ENCODE data around the gene CAMK4.

Gene CAMK4

DNA sequence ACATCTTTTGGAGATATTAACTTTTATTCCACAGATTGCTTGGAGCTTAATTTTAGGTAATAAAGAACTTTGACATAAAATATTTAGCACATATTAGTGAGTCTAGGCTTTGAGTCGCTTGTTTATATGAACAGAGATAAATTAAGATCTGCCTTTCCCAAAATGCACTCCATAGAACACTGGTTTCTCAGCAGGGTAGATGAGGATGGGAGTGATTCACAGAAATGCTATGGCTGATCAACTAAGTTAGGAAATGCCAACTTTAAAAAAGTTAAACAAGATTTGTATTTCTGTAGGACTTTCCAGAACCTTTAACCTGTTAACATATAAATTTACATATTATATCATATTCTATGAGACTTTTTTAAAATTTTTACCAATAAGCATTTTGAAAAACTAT, 222.9 kb downstream of the CAMK4 start:
- FAIRE-seq = no peak

DNA sequence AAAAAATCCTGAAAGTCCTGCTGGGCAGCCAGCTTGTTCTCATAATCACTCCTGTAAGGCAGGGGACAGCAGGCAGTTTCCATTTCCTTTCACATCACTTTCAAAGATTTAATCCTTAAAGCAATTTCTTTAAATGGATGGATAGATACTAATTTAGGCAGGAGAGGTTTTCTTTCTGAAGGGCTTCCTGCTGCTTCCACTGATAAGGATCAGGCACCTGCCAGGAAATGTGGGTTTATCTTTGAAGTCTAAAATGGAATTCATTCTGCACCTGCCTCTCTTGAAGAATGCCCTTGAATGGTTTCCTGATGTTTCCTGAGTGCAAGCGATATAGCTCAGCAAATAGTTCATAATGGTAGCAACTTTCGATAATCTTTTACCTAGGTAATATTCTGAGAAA, 223.6 kb downstream of the CAMK4 start:
- no peak for FAIRE-seq

DNA sequence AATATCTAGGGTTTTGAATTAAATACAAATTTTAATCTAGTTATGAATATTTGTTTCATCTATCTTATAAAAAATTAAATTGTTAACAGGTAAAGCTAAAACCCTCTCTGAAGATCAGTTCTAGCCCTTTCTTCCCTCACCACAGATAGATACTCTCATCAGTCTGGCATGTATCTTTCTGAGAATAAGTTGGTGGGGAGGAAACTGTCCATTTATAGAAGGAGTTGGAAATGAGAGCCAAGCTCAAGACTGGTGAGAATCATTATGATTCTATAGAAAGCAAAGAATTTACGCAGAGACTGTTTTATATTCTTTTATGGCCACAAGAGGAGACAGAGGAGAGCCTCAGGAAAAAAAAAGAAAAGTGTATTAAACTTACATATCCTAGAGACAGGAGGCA, 229.1 kb downstream of the CAMK4 start:
- no peak for FAIRE-seq

DNA sequence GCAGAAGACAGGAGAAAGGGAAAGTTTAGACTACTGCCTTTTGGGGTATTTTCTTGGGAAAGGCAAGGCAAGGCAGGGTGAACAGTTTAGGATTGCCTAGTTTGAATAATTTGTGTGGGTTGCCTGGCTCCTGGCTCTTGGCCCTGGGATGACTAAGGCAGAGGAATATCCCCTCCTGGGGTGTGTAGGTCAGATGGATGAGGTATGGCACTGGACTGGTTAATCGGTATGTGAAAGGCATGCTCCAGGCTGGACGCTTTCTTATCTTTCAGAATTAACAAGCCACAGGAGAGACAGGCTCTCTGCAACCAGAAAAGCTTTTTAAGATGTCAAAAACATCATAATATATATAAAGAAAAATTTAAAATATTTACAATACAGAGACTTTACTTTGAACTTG, 229.6 kb downstream of the CAMK4 start:
- no peak for FAIRE-seq

DNA sequence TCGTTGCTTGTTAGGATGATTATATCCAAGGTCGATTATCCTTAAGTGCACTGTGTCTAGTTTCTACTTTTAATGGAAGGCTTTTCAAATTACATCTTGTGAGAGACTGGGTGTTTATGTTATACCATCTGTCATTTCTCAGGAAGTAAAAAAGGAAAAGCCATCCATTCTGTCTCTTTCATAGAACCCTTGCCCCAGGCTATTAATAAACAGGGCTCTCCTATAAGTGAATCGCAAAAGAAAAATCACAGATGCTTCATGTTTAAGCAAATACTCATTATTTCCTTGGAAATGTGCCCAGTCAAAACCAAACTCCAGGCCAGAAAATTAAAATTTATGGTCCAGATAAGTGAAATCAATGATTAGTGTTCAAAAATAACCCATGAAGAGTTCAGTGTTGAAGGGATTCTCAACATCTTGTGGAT, 230.0 kb downstream of the CAMK4 start:
- peak; percentile 47 for FAIRE-seq

DNA sequence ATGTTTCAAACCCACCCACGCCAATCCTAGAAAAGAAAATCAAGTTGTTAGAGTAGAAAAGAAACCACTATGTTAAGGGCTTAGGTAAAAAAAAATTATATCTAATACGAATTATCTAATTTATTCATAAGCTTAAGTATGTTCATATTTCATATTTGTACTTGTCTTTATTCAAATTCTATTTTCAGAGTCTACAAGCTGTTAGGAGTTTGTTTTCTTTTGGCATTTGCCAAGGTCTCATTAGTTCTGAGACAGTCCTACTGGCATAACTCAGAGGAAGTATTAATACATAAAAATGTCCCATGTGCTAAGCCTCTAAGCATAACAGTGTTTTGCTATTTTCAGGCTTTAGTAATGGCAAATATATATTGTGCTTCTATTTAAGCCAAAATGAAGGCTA, 230.6 kb downstream of the CAMK4 start:
- FAIRE-seq = no peak

DNA sequence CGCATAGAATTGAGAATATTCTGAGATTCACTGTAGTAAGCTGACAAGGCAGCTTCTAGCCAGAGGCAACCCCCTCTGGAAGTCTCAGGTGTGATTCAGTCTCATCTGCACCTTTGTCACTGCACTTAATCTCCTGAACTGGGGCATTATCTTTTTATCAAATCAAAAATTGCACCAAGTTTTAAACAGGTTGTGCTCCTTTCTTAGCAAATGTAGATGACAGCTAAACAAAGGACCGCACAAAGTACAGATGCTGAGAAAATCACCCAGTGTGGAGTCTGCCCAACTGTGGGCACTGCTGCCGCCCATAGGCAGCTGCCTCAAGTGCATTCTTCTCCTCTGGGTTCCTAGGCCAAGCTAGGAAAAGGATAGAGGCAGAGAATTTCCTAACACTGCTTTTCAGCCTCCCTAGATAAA, 237.1 kb downstream of the CAMK4 start:
- FAIRE-seq = no peak

DNA sequence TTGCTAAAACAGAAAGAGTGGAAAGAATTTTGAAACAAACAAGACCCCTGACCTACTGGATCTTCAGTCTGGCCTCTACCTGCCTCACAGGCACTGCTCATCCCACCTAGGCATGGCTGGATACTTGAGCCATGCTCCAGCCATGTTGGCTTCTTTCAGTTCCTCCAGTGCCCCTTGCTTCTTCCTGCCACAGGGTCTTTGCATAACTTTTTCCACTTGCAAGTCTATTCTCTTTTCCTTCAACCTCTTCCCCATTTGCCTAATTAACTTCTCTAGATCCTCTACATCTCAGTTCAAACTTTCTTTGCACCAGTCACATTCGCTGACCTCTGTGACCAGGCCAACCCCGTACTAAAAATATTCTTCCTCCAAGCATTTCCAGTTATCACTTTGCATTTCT, 237.8 kb downstream of the CAMK4 start:
- no peak for FAIRE-seq

DNA sequence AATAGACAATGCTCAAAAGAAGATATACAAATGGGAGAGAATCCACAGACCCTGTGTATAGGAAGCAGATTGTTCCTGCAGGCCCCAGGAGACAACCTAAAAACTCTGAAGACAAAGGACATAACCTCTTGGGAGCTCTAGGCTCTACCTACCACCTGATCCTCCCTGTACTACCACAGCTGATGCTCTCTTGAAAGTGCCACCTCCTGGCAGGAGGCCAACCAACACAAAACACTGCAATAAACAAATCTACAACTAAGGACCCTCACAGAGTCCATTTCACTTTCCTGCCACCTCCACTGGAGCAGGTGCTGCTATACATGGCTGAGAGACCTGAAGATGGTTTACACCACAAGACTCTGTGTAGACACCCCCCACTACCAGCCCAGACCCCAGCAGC, 239.1 kb downstream of the CAMK4 start:
- FAIRE-seq = no peak

DNA sequence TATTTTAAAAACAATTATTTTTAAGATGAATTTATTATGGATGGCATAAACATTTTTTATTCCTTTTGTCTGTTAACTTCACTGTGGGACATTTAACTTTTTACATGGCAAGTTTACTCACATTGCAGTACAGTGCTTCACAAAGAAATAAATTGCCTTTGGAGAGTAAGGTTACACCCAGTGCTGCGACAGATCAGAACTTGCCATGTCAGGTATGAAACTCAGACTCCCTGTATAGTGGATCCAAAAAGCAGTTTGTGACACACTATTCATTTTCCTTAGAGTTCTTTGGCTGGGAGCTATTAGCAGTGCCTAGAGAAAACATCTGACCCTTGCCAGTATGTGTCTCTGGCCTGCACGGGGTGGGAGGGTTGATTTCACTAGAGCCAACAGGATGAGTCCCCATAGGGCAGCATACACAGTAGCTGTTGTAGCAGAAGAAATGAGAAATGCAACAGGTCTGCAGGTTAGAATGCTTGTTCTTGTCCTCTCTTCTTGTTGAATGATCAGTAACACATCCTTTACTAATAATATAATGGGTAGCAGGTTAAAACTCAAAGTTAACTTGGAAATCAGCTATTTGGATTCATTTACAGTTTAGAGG, 245.2 kb downstream of the CAMK4 start:
- no peak for FAIRE-seq

DNA sequence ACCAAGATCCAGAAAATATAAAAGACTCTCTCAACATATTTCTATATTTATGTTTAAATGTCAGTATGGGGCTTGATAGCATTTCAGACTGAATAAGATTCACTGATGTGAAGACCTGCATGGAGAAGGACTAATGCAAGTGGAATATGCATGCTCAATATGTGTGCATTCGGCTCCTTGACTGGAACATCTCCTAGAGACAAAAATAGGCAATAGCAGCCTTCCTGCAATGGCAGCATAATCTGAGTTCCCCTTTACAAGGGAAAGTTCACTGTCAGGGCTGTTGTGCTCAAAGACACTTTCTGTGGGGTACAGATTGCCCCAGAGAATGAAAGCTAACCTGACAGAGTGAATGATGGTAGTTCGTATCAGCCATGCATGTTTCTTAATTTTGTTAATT, 245.7 kb downstream of the CAMK4 start:
- FAIRE-seq = no peak

DNA sequence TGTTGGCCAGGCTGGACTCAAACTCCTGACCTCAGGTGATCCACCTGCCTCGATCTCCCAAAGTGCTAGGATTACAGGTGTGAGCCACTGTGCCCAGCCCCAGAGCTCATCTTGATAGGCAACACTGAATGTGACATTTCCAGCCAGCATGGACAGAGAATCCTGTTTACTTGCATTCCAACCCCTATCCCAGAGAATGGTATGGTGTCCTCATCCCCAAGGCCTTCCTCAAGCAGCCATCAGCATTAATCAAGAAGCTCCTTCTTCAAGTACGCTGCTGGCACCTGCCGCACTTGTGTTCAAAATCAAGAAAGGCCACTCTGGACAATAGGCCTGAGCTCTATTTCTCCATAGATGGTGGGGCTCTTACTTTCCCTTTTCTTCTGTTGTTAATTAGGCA, 247.9 kb downstream of the CAMK4 start:
- FAIRE-seq = no peak

DNA sequence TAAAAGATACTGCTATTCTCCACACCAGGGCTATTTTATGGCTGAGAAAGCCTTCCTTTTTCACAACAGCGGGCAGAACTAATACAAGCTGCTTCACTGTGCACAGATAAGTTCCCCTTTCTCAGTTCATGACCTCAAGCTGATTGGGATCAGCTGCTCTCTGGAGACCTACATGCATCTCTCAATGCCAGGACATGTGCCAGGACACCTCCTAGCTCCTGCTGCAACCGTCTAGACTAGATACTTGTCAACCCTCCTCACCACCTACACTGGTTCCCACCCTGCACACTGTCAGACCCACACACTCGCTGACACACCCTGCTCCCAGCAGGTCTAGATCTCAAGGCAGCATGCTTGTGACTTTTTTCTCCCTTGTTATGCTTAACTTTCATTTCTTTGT, 248.4 kb downstream of the CAMK4 start:
- no peak for FAIRE-seq

DNA sequence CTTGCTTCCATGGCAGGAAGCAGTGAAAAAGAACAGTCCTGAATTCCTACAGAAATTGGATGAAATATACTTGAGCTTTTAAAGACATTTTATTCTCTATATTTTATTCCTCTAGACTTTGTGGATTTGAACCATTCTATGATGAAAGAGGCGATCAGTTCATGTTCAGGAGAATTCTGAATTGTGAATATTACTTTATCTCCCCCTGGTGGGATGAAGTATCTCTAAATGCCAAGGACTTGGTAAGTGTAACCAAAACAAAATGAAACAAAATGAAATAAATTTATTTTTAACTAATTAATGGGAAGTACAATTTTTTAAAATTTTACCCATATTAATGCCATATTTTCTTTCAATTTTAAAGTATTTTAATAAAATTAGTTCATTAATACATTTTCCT, 254.1 kb downstream of the CAMK4 start:
- no peak for FAIRE-seq

DNA sequence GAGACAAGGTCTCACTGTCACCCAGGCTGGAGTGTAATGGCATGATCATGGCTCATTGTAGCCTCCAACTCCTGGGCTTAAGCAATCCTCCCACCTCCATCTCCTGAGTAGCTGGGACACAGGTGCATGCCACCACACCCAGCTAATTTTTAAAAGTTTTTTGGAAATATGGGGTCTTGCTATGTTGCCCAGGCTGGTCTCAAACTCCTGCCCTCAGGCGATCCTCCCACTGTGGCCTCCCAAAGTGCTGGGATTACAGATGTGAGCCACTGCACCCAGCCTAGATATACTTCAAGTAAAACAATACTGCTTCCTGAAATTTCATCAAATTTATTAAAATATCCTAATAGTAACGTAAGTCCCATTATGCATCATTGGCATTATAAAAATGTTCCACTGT, 254.7 kb downstream of the CAMK4 start:
- FAIRE-seq = no peak

DNA sequence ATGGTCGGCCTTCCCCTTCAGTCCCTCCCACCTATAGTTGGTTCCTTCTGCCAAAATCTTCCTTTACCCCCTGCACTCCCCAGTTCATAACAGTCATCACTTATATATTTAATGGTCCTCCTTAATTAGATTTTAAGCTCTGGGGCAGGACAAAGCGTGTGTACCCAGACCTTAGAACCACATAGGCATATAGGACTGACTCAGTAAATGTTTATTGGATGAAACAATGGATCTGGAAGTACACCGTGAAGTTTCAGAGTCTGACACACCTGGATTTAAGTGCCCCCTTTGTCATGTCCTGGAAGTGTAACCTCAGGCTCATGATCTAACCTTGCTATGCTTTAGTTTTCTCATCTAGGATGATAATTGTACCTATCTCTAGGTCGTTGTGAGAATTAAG, 256.2 kb downstream of the CAMK4 start:
- no peak for FAIRE-seq

DNA sequence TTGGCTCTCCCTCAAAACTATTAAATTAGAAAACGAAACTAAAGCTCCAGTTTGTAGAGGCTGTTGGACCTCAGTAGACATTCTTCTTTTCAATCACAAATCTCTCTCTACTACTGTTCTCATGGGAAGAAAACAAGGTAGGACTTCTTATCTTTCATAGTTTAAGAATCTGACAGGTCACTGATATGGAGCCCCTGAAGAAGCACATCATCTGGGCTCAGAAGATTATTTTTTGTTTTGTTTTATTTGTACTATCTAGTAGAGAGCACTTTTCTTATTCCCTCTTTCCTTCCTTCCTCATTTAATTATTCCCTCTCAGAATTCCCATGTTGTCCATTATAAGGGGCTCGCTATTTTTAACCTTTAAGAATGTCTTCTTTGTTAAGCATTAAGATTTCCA, 261.9 kb downstream of the CAMK4 start:
- no peak for FAIRE-seq

DNA sequence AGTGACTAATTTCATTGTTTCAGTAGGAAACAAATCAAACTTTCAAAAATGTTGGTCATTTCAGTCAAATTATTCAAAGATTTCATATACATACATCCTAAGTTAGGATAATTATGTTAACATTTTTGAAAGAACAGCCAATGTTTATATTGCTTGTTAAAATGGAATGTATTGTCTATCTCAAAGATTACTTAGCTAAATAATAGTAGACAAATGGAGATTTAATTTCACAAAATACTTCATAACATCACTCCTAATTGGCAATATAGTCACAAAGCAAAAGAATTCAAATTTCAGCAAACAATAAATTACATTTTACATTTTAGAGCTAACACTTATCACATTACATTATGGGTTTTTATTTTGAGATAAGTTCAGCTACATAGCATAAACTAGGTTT, 262.7 kb downstream of the CAMK4 start:
- peak; percentile 41 for FAIRE-seq

DNA sequence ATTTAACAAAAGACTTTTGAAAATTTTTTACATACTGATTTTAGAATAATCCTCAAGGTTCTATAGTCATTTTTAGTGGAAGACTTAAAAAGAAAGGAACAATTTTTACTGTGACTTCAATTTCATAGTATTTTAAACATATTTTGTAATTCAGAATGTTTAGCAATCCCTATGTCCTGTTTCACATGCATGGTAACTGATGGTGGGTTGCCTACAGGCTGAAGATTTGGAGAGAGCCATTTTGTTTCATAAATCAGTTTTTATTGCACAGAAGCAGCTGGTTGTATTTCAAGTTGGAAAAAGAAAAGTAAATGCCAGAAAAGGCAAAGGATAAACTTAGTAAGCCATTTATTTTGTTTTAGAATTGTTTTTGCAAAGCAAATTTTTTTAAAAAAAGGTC, 264.2 kb downstream of the CAMK4 start:
- peak; percentile 75 for FAIRE-seq

DNA sequence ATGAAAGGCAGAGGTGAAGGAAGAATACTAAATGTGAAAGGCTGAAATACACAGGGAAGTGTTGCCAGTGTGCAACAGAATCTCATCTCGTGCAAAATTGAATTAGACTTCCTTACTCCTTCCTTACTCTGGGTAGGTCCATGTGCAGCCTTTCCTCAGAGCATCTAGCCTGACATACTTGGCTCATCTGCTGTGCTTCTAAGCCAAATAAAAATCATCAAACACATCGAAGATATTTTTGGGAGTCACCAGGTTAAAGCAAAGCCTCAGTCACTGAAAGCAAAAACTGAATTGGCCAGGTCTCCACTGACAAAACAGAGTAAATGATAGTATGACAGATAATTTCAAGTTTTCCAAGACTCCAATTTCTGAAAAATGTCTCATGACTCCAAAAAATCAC, 268.8 kb downstream of the CAMK4 start:
- FAIRE-seq = no peak

DNA sequence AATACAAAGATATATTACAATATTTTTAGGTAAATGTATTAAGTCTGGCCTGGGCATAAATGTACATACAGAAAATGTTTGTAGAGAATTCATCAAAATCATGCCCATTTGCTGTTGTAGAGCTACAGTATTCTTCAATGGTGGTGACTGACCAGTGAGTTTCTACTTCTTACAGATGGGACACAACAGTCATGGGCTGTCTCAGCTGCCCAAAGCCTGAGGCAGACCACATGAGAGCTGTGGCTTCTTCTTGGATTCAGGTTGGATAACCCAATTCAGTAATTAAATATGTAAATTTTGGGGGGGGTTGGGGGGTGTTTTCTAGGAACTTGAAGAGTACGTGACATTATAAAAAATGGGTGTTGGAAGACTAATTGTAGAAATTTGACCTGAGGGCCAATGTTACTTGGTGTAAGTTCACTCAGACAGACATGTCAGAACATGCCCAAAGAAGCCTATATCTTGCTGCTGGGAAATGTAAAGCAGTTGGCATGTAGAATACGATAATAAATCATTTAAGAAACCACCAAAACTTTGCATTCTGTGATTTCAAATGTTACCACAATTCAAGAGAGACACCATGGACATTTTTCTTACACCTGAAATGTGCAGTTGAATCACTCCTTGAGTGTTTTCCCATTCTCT, 270.3 kb downstream of the CAMK4 start:
- FAIRE-seq = no peak

DNA sequence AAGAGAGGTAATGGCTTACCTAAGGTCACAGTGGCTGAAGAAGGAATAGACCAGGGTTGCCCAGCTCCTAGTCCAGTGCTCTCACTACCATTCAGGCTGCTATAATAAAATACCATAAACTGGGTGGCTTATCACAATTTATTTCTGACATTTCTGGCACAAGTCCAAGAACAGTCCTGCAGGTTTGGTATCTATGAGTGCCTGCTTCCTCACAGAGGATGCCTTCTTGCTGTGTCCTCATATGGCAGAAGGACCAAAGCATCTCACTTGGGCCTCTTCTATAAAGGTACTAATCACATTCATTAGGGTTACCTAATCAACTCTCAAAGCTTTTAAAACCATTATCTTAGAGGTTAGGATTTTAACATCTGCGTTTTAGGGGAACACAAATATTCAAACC, 271.0 kb downstream of the CAMK4 start:
- no peak for FAIRE-seq

DNA sequence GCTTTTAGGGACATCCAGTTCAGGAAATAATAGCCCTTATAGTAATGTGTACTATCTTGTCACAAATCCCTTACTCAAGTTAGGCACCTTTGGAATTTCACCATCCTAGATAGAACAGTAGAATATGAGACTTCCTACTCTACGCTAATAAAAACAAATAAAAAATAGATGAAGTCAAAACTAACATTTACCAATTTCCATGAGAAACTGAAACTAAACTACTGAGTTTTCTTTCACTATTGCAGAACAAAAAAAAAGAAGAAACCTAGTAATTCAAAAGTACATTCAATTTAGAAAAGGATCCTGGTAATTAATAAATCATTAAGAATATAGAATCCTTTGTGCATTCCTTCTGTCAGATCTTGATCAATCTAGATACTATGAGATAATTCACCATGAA, 274.2 kb downstream of the CAMK4 start:
- FAIRE-seq = no peak

DNA sequence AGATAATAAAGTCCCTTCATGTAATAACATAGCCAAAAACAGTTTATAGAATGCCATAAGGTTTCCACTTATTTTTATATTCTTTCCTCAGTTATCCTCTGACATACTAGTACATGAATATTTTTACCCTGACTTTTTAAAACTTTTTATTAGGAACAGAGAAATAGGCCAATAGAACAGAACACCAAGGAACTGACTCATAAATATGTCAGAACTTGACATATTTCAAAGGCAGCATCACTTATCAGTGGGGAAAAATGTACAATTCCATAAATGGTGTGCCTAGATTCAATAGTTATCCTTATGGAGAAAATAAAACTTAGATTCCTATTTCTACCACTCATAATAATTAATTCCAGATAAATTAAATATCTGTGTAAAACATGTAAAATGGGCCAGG, 278.8 kb downstream of the CAMK4 start:
- FAIRE-seq = no peak

DNA sequence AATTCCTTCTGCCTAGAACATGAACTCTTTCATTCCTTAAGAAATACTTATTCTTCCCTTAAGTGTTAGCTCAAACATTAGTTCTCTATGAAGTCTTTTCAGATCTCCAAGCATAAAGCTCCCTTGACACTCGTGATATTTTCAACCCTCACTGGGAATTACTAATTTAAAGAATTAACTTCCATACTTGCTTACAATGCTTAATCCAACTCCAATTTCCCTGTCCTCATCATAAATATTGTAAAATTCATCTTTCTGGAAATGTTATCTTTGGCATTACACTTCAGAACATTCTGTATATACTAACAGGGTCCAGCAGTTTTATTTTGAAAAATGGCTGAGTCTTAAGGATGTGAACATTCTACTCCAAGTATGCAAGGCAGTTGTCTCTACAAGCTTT, 280.9 kb downstream of the CAMK4 start:
- FAIRE-seq = no peak

Measured in islet of Langerhans (tissue), 1 donor.